Adrenal gland (tissue), 5 donors: ENCODE measurements around the gene ADAMTSL5.

Experiments used
- POLR2A ChIP-seq, 2 donors: fragments of 450-650 bp; IDR thresholded peaks; one replicate each; pipeline ENCODE4 v1.6.1; 2017; ENCODE audit warnings: antibody characterized with exemption in 2 of 2, mild to moderate bottlenecking in 2 of 2, moderate library complexity in 1 of 2
- TF ChIP-seq, protein P1 (sequence below), 6 experiments: fragments of 450-650 bp in 4 of 6; fragments of 200-600 bp in 2 of 6; sonication (generic) in 1 of 6; IDR thresholded peaks; 1 replicate in 5 of 6; 2 replicates in 1 of 6; pipeline versions ENCODE4 v1.5.1 to v1.8.0; 2016 to 2021; ENCODE audit warnings: antibody characterized with exemption in 6 of 6, mild to moderate bottlenecking in 2 of 6, moderate library complexity in 1 of 6
- donor health status: DM: no; HTN: no; CAD: no.

DNA sequence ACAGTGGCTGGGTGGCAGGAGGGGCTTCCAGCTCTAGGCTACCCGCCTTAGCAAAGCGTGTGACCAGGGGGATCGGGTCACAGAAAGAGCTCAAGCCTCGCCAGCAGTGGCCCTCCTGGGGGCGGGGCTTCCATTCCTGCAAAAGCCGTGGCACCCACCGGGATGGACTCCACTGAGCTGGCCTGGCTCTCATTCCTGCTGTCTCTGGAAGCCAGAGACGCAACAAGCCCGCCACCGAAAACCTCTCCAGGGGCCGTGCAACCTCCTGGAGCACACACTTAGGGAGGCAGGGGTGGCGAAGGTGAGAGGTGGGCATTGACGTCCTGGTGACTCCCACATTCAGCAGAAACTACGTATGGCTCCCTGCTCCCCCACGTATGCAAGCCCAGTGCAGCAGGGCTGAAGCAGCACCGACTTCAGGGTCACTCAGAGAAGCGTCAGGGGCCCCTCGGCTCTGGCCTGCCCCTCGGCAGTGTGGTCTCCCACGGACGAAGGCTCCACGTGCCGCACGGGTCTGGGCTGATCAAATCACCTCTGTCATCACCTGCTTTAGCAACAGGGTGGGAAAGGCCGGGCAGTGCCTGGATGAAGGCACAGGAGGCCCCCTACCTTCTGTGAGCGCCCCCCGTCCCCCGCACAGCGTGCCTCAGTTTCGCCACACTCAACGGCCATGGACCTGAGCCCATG is 36.9 kb downstream of the ADAMTSL5 start:
- no peak for TF ChIP-seq POLR2A (IDR thresholded peaks at IDR 0.05)
- TF ChIP-seq, protein P1, sequence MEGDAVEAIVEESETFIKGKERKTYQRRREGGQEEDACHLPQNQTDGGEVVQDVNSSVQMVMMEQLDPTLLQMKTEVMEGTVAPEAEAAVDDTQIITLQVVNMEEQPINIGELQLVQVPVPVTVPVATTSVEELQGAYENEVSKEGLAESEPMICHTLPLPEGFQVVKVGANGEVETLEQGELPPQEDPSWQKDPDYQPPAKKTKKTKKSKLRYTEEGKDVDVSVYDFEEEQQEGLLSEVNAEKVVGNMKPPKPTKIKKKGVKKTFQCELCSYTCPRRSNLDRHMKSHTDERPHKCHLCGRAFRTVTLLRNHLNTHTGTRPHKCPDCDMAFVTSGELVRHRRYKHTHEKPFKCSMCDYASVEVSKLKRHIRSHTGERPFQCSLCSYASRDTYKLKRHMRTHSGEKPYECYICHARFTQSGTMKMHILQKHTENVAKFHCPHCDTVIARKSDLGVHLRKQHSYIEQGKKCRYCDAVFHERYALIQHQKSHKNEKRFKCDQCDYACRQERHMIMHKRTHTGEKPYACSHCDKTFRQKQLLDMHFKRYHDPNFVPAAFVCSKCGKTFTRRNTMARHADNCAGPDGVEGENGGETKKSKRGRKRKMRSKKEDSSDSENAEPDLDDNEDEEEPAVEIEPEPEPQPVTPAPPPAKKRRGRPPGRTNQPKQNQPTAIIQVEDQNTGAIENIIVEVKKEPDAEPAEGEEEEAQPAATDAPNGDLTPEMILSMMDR (IDR thresholded peaks at IDR 0.05) = no peak
